Occipital lobe (tissue), 2 donors: ENCODE data around the gene KPNA5. TPM values are rescaled to one million over a fixed set of nuclear protein-coding genes. Genes with fewer than 3 reads are reported as not detected.
A peak's percentile ranks its signal among the peaks of the same experiment; 100 is the strongest.
"Not testable (repeated sequence)": the region's sequence is repeated elsewhere in the genome, so short reads cannot be mapped to it uniquely, and the experiment has no call there.

Experiments
- DNase-seq: peaks from one replicate; lab custom pipeline; 2025; lab: John Stamatoyannopoulos, UW
- total RNA-seq: library from RNA; depleted of rRNA; stranded (reverse); fragments of >200 nt; gene quantifications from one replicate; pipeline ENCODE4 v1.2.3, GENCODE V29; 2014

KPNA5 gene
- total RNA-seq, 1 donor from 2014 or later, result 96.7 TPM

GRCh38 chr6:116703888-116704287, 22.9 kb downstream of the KPNA5 start:
- DNase-seq, result not testable (repeated sequence)

- no peak for DNase-seq
Measured at GRCh38 chr6:116705917-116706316, 24.9 kb downstream of the KPNA5 start.

- DNase-seq, result no peak
Measured at GRCh38 chr6:116714296-116714695, 33.3 kb downstream of the KPNA5 start.

GRCh38 chr6:116714761-116715160, 33.8 kb downstream of the KPNA5 start:
- DNase-seq, result no peak

- DNase-seq, result no peak
Measured at GRCh38 chr6:116726947-116727346, 45.9 kb downstream of the KPNA5 start.

- no peak for DNase-seq
Measured at GRCh38 chr6:116730513-116730912, 49.5 kb downstream of the KPNA5 start.

- no peak for DNase-seq
Measured at GRCh38 chr6:116737004-116737403, 56.0 kb downstream of the KPNA5 start.

- DNase-seq, result not testable (repeated sequence)
Measured at GRCh38 chr6:116740486-116740885, 59.5 kb downstream of the KPNA5 start.

GRCh38 chr6:116741571-116741970, 60.6 kb downstream of the KPNA5 start:
- no peak for DNase-seq

GRCh38 chr6:116745176-116745575, 64.2 kb downstream of the KPNA5 start:
- no peak for DNase-seq

GRCh38 chr6:116761779-116762178, 80.8 kb downstream of the KPNA5 start:
- DNase-seq, result no peak

GRCh38 chr6:116762235-116762634, 81.2 kb downstream of the KPNA5 start:
- no peak for DNase-seq

GRCh38 chr6:116763048-116763447, 82.0 kb downstream of the KPNA5 start:
- DNase-seq, result no peak

- no peak for DNase-seq
Measured at GRCh38 chr6:116763906-116764628, 83.1 kb downstream of the KPNA5 start.

- peak; percentile 5 for DNase-seq
Measured at GRCh38 chr6:116764629-116764960, 83.6 kb downstream of the KPNA5 start.

- DNase-seq, result peak; percentile 8
Measured at GRCh38 chr6:116764961-116765841, 84.2 kb downstream of the KPNA5 start, which contains the start of gene FAM162B. Gene FAM162B, minus strand, starts transcription at chr6:116765719. Its CDS starts 143 bp downstream, at chr6:116765576.

- no peak for DNase-seq
Measured at GRCh38 chr6:116766506-116767176, 85.6 kb downstream of the KPNA5 start.

- DNase-seq, result no peak
Measured at GRCh38 chr6:116767715-116768114, 86.7 kb downstream of the KPNA5 start.

- no peak for DNase-seq
Measured at GRCh38 chr6:116772450-116772849, 91.4 kb downstream of the KPNA5 start.

GRCh38 chr6:116773886-116774285, 92.9 kb downstream of the KPNA5 start:
- no peak for DNase-seq

- no peak for DNase-seq
Measured at GRCh38 chr6:116779573-116780164, 98.7 kb downstream of the KPNA5 start.

- no peak for DNase-seq
Measured at GRCh38 chr6:116783852-116784251, 102.8 kb downstream of the KPNA5 start.
